BJ (cell line): ENCODE measurements around the gene UBA6. TPM values are rescaled to one million over a fixed set of nuclear protein-coding genes. Genes with fewer than 3 reads are reported as not detected.

Source experiments
- CTCF ChIA-PET: fragments of 350-600 bp; formaldehyde crosslinking; extraction: SDS; loops from one replicate; lab custom pipeline; 2021; ENCODE audit warnings: antibody characterized with exemption, inconsistent platforms; lab: Yijun Ruan, JAX
- POLR2A ChIA-PET: fragments of 300-600 bp; sonication (Branson Sonifier 250); formaldehyde crosslinking; extraction: SDS; loops from one replicate; lab custom pipeline; 2021; ENCODE audit warnings: antibody characterized with exemption; lab: Charles Lee
- DNase-seq: peaks from one replicate; pipeline ENCODE4 v3.0.0-alpha.2; 2011; ENCODE audit warnings: low read depth
- H3K27me3 ChIP-seq: 2 replicates; pipeline ENCODE4 v1.6.0; 2011; ENCODE audit warnings: low read length; ENCODE audit not compliant: control insufficient read depth, insufficient read depth
- H3K36me3 ChIP-seq: 2 replicates; pipeline ENCODE4 v1.5.1; 2011; ENCODE audit warnings: low read length; ENCODE audit not compliant: control insufficient read depth, insufficient read depth
- H3K4me3 ChIP-seq: 2 replicates; pipeline ENCODE4 v1.5.1; 2011; ENCODE audit warnings: low read depth, mild to moderate bottlenecking, control low read depth, low read length
- CTCF ChIP-seq: IDR thresholded peaks from 2 replicates; pipeline ENCODE4 v1.5.1; 2011; ENCODE audit warnings: low read depth, mild to moderate bottlenecking, control low read depth, inconsistent platforms, low read length, moderate library complexity; ENCODE audit not compliant: insufficient read depth
- polyA plus RNA-seq: library from polyadenylated mRNA; depleted of rRNA; stranded (reverse); fragments of >200 nt; gene quantifications from 2 replicates; pipeline ENCODE4 v1.2.3, GENCODE V29; 2011

UBA6 gene
- polyA plus RNA-seq, 1 experiment: 34.9 TPM

- CTCF ChIA-PET: no interaction called here
- Histone ChIP-seq H3K36me3 (peaks cover 1% of the 10 kb centered on the region; the same call in 1 of the 2 replicates), H3K27me3 (no peaks in the 10 kb centered on the region), H3K4me3 (no peak overlapping the region)
- no peak for TF ChIP-seq CTCF
- POLR2A ChIA-PET: no interaction called here
- DNase-seq: no peak
Observed at GRCh38 chr4:67614186-67614585, 86.8 kb downstream of the UBA6 start.

- ChIA-PET POLR2A (interaction anchor here (0.5 kb wide), 1 partner anchor 106 kb away, joined by 4 read pairs; no protein-coding TSS in a partner anchor), CTCF (interaction anchor here (0.6 kb wide), 1 partner anchor 11 kb away, joined by 3 read pairs; no protein-coding TSS in a partner anchor)
- no peak for TF ChIP-seq CTCF
- no peak for DNase-seq
- Histone ChIP-seq H3K4me3 (no peak overlapping the region), H3K27me3 (no peaks in the 10 kb centered on the region), H3K36me3 (no peaks in the 10 kb centered on the region)
Observed at GRCh38 chr4:67608027-67608426, 92.9 kb downstream of the UBA6 start.

GRCh38 chr4:67604749-67605148, 96.2 kb downstream of the UBA6 start:
- no peak for DNase-seq
- H3K27me3 ChIP-seq: no peaks in the 10 kb centered on the region
- no peak overlapping the region for H3K4me3 ChIP-seq
- POLR2A ChIA-PET: no interaction called here
- CTCF ChIA-PET: interaction anchor here (1.4 to 1.6 kb wide), 2 partner anchors 13 to 25 kb away, joined by 3 to 4 read pairs; no protein-coding TSS in a partner anchor
- H3K36me3 ChIP-seq: no peaks in the 10 kb centered on the region
- TF ChIP-seq CTCF: no peak

- Histone ChIP-seq H3K27me3 (no peaks in the 10 kb centered on the region), H3K36me3 (no peaks in the 10 kb centered on the region), H3K4me3 (no peak overlapping the region)
- DNase-seq: no peak
- CTCF ChIA-PET: interaction anchor here (1.4 to 1.6 kb wide), 2 partner anchors 13 to 26 kb away, joined by 3 to 4 read pairs; no protein-coding TSS in a partner anchor
- POLR2A ChIA-PET: no interaction called here
- TF ChIP-seq CTCF: no peak
Observed at GRCh38 chr4:67604029-67604381, 97.0 kb downstream of the UBA6 start.

GRCh38 chr4:67603310-67604028, 97.5 kb downstream of the UBA6 start:
- CTCF ChIA-PET: interaction anchor here (1.4 to 1.6 kb wide), 2 partner anchors 14 to 26 kb away, joined by 3 to 4 read pairs; no protein-coding TSS in a partner anchor
- POLR2A ChIA-PET: no interaction called here
- H3K27me3 ChIP-seq: no peaks in the 10 kb centered on the region
- DNase-seq: no peak
- no peak overlapping the region for H3K4me3 ChIP-seq
- no peaks in the 10 kb centered on the region for H3K36me3 ChIP-seq
- no peak for TF ChIP-seq CTCF
